GM19035 (cell line): Measurements from ENCODE around the gene RNGTT.
"Not testable (repeated sequence)": the region's sequence is repeated elsewhere in the genome, so short reads cannot be mapped to it uniquely, and the experiment has no call there.

ENCODE experiments used
- ATAC-seq: cut with Tn5 transposase; IDR thresholded peaks from one replicate; pipeline ENCODE4 v1.9.1; 2021; ENCODE audit not compliant: unreplicated experiment

Gene RNGTT

DNA sequence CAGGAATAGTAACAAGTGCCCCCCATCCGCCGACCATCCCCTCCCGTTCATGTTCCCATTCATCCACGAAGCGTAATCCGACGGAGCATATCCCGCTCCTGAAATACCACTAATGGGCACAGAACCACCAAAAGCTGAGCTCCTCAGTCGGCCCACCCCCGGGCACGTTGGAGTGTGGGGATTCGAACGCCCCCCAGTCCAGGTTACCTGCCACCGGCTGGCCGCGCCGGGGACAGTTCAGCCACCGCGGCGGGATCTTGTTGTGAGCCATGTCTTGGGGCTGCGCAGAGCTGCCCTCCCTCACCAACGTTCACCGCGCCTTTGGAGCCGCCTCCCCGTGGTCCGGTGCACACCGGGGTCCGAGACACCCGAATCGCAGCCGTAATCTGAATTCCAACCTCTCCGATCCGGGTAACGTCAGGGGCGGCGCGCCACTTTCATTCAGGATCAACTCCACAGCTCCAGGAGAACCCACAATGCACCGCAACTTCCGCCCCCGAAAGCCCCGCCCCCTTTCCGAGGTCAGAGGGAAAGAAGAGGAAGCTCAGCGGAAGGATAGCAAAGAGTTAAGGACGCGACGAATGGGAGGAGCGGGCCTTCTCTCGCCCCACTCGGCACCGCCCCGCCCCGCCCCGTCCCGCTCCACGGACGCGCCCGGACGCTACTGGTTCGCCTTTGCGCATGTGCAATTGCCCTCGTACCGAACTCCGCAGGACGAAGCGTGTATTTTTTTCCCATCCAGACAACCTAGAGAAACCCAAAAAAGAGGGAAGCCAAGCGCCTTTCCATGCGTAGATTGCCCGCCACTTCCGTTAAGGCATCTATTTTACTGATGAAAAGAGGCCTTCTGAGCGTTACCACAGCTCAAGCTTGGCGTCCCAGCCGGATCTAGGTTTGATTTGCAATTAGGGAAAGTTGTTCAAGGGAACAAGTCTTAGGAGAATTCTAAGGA is at the start of gene RNGTT:
Gene RNGTT (minus strand): TSS at position 480 of the 952 bp plus-strand sequence. CDS start 209 bp downstream, at position 271.
- ATAC-seq = peak; percentile 99

DNA sequence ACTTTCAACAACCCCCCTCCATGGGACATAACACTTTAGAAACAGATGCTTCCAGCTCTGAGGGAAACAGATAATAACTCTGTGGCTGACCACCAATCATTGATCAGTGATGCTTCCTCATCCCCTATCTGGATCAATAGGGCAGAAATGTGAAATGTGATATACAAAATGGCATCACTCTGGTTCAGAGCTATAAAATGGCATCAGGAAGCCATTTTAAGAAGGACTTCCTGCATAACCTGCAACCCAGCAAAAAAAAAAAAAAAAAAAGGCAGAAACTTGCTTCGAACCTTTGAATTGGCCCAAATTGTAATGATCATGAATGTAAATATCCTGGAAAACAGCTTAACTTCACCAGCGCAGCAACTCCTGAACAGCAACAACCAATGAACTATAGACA is 48.0 kb upstream of the RNGTT start:
- ATAC-seq = no peak

DNA sequence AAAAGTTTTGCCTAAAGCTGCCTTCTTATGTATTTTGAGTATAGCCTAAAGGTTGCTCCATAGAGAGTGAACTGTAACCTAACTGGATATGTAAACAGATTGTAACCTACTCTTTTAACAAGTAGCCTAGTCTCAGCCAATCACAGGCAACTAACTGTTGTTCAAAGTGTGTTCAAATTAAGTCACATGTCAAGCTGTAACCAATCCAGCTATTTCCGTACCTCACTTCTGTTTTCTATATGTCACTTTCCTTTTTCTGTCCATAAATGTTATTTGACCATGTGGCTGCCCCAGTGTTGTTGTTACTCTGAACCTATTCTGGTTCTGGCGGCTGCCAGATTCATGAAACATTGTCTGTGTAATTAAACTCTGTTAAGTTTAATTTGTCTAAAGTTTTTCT is 47.4 kb upstream of the RNGTT start:
- no peak for ATAC-seq

DNA sequence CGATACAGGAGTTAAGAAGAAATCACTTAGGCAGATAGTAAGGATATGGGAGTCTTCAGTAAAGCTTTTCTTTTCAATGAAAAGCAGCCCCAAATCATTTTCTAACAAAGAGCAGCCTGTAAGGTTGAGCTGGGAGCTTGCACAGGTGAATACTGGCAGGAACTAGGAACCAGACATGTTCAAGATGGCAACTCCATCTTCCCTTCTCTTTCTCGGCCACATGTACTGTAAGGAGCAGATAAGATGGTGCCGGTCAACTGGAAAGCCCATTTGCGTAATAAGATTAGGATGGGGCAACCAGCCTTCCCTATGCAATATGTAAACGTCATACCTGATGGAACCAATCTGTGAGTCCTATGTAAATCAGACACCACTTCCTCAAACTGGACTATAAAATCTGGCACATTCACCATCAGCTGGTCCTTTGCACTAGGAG is 46.2 kb upstream of the RNGTT start:
- ATAC-seq = no peak

DNA sequence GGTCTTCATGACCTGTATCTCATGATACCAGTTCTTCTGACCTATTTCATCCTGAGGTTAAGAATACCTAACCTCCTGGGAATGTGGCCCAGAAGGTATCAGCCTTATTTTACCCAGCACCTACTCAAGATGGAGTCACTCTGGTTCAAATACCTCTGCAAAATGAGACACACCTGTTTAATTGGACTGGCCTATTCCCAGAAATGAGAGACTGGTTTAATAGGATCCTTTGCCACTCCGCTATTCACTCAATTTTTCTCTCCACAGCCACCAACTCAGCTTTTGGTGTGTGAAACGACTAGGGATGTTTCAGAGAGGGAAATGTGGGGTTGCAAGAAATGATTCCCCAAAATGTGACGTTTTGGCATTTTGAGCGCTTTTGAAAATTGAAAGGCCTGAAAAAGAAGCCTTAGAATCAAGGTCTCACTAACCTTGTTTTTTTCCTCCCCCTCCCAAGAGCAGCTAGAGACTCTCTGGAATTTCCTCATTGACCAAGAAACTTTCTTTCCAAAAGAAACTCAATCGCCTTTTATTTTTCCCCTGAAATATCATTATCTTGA is 45.5 kb upstream of the RNGTT start:
- no peak for ATAC-seq

DNA sequence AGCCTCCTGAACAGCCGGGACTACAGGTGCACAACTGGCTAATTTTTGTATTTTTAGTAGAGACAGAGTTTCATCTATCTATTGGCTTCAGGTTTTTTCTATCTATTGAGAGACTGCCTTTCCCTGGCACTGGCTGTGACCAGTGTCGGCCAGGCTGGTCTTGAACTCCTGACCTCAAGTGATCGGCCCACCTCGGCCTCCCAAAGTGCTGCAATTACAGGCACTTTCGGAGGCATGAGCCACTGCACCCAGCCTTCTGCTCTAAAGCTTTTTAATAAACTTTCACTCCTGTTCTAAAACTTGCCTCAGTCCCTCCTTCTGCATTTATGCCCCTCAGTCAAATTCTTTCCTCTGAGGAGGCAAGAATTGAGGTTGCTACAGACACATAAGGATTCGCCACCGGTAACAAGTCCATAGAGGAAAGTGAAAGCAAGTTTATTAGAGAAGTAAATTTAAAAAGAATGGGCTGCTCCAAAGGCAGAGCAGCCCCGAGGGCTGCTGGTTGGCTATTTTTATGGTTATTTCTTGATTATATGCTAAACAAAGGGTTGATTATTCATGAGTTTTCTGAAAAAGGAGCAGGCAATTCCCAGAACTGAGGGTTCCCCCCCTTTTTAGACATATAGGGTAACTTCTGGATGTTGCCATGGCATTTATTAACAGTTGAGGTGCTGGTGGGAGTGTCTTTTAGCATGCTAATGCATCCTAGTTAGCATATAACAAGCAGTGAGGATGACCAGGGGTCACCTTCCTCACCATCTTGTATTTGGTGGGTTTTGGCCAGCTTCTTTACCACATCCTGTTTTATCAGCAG is 44.8 kb upstream of the RNGTT start:
- no peak for ATAC-seq

DNA sequence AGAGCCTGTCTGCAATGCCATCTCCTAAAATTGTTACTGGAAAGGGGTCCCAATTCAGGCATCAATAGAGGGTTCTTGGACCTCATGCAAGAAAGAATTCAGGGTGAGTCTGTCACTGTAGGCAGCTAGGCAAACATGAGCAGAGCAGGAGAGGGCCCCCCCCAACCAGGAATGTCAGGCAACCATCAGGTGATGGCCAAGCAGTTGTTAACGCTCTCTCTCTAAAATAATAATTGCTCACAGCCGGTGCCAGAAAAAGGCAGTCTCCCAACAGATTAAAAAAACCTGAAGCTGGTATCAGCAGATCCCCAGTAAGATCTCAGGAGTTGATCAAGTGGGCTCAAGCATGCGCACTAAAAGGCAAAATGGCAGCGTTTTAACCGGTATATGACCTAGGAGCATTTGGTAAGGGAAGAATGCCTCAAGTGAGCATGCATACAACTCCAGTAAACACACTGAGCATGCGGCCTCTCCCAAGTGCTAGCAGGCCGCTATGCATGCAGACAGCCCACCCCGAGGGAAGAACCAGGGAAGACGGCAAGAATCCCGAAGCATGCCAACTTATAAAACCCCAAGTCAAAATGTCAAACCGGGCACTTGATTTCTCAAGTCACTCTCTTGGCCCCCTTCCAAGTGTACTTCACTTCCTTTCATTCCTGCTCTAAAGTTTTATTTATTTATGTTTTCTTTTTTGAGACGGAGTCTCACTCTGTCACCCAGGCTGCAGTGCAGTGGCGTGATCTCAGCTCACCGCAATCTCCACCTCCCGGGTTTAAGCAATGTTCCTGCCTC is 44.0 kb upstream of the RNGTT start:
- ATAC-seq = no peak

DNA sequence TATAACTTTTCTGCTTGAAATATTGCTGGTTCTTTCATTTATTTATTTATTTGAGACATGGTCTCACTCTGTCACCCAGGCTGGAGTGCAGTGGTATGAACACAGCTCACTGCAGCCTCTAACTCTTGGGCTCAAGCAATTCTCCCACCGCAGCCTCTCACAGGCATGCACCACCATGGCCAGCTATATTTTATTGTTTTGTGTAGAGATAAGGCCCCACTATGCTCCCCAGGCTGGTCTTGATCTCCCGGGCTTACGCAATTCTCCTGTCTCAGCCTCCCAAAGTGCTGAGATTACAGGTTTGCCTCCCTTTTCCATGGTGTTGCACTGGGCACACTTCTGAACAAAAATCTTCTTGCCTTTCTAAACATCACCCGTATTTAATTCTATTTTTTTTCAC is 39.1 kb upstream of the RNGTT start:
- ATAC-seq = no peak

DNA sequence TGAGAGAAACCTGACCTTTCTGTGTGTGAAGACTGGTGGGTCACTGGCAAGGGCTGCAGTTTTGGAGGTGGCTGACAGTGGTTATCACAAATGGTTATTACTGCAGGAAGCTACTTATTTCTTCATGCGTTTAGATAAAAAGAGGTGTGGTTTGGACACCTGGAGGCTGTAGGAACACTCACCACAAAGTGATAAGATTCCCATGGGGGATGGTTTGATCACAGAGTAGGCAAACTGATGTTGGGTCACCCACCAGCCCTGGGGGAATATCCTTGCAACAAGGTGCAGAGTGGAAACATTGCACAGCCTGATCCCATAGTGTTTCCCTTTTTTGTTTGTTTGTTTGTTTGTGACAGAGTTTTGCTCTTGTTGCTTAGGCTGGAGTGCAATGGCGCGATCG is 33.9 kb upstream of the RNGTT start:
- no peak for ATAC-seq

DNA sequence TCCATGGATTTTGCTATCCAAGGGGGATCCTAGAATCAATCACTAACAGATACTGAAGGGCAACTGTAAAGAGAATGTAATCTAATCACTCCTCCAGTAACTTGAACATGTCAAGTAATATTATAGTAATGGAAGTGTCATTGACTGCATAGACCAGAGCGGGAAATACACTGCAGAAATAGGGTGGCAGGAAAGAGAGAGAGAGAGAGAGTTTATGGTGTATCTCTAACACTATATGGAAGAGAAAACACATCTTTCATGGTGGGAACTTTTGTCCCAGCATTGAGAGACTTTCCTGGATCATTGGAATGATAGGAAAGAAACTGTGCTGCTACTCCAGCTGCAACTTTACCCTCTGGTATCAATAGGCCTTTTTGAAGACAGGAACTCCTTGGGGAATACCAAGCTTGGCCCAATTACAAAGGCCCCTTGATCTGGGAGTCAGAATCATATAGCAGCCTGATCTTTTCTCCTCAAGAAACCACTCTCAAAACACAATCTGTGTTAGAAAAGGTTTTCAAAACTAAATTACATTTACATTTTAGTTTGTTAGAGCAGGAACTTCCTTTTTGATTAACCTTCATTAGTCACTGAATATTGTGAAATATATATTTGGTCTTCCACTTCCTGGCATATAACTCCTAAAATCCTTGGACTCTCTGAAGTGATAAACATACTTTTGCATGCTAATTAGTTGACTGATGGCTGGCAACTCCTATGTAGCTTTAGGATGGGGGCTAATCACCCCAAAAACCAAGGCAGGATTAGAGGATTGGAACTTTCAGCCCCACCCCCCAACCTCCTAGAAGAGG is 29.5 kb upstream of the RNGTT start:
- ATAC-seq = no peak

DNA sequence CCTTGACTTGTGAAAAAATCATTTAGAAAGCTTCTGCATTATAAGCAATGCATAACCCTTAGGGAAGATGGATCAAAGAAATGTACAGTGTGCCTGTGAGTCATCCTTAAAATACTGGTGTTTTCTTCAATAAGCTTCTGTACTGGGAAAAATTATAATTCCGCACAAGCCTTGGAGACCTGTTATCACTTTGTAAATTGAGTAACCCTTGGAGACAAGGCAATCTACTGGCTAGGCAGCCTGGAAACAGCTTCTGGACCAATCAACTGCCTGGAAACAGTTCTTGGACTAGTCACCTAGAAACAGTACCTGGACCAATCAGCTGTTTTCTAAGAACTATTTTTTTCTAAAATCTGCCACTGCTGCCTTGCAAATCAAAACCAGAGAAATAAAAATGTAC is 25.8 kb upstream of the RNGTT start:
- ATAC-seq = no peak

DNA sequence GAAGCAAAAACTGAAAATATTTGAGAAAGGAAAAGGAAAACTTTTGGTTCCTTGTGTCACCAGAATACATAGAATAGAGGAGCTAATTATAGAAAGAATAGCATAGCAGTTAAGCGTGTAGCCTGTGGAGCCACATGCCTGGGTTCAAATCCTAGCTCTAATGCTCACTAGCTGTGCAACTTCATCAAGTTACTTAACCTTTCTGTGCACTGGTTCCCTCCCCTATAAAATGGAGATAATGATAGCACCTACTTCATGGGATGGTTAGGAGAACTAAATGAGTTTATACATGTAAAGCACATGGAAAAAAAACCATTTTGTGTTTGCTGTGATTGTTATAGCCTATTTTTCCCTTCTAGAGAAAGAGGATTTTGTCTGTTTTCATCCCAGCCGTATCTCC is 24.5 kb upstream of the RNGTT start:
- no peak for ATAC-seq

DNA sequence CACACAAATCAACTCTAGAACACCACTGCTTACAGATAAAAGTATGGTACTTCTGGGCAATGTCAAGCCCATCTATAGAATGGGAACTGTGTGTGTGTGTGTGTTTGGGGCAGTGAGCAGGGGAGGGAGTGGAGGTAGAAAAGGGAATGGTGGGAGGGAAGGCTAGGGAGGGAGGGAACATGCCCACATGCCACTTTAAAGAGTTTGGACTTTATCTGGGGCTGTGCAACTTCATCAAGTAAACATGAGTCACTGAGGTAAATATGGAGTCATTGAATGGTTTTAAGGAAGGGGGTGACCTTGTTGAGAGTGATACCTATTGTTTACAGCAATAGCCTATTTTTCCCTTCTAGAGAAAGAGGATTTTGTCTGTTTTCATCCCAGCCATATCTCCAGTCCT is 22.5 kb upstream of the RNGTT start:
- ATAC-seq = no peak

DNA sequence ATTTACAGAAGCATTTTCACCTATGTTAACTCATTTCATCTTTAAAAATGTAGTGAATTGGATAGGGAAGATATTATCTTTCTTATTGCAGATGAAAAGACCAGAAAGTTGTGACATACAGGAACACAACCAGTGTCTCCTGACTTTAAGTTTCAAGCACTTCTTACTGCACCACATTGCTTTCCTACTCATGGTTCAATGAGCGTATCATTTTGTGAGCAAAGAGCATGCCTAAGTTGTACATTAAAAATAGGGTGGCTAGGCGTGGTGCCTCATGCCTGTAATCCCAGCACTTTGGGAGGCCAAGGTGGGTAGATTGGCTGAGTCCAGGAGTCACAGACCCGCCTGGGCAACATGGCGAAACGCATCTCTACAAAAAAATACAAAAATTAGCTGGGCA is 21.2 kb upstream of the RNGTT start:
- no peak for ATAC-seq

DNA sequence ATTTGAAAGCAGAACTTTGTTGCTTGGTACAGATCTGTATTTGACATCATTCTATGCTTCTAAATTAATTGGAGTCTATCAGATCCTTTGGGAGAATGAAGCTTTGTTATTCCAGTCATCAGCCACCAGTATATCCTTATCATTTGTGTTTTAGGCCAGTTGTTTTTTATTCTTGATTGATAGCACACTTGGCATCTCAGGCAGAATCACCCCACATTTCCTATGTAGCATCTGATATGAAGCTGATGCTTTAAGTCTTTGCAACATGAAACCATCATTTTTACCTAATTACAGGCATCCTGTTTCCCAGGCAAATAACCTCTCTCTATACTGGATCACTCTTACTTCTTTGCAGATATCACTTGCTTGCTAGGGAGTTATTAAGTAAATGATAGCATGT is 20.7 kb upstream of the RNGTT start:
- ATAC-seq = no peak

DNA sequence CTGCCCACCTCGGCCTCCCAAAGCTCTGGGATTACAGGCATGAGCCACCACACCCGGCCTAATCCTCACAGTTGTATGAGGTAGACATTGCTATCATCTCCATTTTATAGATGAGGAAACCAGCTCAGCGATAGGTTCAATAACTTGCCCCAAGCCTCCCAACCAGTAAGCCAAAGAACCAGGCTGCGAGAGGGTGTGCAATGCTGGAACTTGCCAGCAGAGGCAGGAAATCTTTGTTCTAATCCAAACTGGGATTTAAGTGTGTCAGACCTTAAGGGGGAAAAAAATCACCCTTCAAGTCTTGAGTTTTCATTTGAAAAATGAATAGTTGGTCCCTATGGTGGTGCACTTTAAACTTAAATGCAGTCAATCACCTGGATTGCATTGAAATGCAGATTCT is 20.1 kb upstream of the RNGTT start:
- no peak for ATAC-seq

DNA sequence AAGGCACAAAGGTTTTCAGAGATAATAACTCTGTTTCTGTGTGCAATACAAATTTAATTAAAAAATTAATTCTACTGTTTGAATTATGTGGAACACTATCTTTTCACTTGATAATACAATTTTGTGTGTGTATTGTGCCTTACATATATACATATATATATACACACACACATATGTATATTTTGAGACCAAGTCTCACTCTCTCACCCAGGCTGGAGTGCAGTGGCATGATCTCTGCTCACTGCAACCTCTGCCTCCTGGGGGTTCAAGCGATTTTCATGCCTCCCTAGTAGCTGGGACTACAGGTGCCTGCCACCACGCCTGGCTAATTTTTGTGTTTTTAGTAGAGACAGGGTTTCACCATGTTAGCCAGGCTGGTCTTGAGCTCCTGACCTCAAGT is 19.7 kb upstream of the RNGTT start:
- not testable (repeated sequence) for ATAC-seq

DNA sequence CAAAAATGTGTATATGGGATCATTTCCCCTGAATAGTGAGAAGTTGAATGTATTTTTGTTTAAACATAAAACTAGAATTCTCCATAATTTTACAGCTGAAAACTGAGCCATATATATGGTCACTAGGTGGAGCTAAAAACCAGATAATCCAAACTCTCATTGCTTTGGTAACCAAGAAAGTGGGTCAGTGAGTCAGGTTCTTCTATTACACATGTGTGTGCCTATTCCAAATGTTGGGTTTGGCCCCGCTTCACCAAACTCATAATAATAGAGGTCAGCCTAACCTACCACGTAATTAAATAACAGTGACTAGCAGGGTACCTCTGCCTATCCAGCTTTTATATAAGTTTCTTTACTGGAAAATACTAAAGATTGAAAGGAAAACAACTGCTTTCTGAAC is 19.3 kb upstream of the RNGTT start:
- ATAC-seq = no peak

DNA sequence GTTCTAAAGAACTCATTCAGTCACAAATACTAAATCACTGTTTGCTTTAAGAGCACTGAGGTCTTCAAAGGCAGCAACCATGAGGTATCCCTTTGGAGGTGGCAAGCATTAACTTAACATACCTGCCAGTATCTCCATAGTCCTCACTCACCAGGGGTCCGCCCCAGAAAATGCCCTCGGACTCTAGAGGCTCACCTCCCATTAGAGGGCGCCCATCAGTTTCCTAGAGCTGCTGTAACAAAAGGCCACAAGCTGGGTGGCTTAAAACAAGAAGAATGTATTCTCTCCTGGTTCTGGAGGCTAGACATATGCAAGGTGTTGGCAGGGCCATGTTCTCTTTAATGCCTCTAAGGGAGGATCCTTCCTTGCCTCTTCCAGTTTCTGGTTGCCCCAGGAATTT is 12.0 kb upstream of the RNGTT start:
- ATAC-seq = no peak
